Measurements from ENCODE around the gene TBX5.
"Not testable (repeated sequence)": the region's sequence is repeated elsewhere in the genome, so short reads cannot be mapped to it uniquely, and the experiment has no call there.

The TBX5 gene

DNA sequence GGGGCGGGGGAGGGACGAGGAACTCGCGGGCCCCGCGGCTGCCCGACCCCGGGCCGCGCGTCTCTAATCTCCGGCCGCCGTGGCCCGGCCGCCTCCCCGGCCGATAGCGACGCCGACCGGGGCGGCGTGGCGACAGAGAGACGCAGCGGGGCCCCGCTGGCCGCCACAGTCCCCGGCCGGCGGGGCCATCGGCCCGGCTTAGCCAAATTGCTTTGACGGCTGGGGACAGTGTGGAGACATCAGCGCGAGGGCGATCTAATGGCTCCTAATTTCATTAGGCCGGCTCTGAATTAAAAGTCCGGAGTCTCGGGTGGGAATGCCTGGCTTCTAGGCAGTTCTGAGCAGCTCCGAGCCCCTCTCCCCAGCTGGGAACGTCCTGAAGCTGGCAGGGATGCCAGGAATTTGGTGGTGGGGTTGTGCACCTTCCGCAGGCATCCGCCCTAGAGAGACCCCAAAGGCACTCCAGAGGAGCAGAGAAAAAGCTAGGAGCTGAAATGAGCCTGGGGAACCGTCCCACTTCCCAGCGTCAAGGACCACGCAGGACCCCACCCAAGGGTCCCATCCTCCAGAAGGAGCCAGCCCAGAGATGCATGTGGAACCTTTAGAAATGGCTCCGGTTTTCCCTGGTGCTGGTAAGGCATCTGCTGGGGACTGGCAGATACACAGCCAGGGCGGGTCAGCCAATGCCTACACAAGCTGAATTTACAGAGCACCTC lies 9.6 kb downstream of the TBX5 start:
- Histone ChIP-seq H3K4me3 (no peak overlapping the region), H3K27ac (peak overlapping the region in 4 of 21 experiments; percentile 33 to 77 (median 46))

DNA sequence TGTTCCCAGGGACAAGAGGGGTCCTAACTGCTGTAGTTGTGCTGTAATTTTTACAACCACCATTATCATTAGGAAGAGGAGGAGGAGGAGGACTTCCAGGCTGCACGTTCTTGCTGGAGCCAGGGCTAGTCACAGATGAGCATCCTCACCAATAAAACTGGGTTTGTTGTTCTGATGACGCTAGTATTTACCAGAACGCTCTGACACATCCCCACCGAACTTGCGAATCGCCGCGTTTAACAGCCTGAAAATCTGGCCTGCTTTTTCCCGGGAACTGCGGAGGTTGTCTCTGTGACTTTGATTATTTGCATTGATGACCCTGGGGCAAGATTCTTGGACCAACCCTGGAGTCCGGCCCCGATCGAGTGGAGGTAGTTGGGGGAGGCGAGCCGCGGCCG lies 10.2 kb downstream of the TBX5 start:
- H3K27ac ChIP-seq = peak overlapping the region in 4 of 21 experiments; percentile 33 to 77 (median 46)
- no peak overlapping the region for H3K4me3 ChIP-seq

DNA sequence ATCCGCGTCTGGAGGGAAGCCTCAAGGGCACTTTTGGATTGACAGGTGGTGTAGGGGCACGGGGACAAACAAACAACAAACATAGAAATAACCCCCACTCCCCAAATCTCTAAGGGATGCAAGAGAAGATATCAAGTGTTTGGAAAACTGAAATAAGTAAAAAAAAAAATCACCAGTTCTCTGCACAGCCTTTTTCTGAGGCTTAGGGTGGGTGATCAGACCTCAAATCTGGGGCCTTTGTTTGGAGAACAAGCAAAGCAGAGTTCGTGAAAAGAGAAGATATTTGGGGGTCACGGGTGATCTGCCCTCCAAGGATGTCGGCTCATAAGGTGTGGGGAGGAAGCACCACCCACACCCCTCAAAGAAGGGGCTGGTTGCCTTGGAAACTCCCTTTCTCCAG lies 10.7 kb downstream of the TBX5 start:
- H3K27ac ChIP-seq = peak overlapping the region in 1 of 21 experiments; percentile 36
- no peak overlapping the region for H3K4me3 ChIP-seq

DNA sequence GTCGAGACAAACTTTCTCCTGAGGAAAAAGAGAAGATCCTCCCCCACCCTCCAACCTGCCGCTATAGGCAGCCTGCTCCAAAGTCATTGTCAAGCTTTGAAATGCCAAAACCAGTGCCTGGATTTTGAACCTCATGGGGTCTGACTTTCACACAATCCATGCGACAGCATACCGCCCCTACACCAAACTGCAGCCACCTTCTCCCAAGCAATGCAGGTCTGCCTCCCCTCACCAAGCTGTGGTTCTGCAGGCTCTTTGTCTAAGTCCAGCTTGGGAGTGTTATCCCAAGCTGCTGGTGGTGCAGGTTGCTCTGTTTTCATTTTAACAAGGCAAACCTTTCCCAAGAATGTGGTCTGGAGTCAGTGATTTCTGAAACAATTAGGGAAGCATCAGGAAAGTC lies 12.4 kb downstream of the TBX5 start:
- Histone ChIP-seq H3K4me3 (no peak overlapping the region), H3K27ac (no peak overlapping the region)

DNA sequence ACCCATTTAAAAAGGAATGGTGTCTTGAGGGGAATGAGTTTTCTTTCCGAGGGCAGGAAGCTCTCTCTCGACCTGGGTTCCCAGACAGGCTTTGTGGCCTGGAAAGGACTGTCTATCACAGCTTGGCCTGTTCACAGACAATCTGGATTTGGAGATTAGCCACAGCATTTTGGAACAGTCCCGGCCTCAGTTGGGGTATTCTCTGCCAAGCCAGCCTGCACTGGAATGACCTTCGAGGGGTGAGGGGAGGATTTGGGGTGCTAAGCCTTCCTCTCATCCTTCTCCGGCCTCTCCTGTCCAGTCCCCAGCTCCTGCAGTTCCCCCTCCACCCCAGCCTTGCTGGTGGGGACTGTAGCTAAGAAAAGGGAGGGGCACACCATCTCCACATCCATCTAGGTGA lies 13.0 kb downstream of the TBX5 start:
- Histone ChIP-seq H3K4me3 (no peak overlapping the region), H3K27ac (no peak overlapping the region)

DNA sequence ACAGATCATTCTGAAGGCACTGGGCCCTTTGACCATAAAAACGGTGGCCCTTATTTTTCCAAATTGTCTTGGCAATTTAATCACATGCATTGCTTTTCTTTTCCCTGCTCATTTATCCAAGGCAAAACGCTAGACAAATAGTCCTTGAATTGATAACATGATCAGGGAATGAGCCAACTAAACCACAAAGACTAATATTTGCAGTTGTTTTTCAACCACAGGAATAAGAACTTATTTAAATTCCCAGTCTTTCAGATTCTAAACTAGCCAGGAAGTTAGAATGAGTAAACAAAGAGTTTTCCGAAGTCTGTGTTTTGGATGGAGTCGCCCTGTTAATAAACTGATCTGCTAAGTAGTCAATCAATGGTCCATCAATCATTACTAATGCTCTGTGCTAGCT lies 14.9 kb downstream of the TBX5 start:
- Histone ChIP-seq H3K4me3 (no peak overlapping the region), H3K27ac (no peak overlapping the region)

DNA sequence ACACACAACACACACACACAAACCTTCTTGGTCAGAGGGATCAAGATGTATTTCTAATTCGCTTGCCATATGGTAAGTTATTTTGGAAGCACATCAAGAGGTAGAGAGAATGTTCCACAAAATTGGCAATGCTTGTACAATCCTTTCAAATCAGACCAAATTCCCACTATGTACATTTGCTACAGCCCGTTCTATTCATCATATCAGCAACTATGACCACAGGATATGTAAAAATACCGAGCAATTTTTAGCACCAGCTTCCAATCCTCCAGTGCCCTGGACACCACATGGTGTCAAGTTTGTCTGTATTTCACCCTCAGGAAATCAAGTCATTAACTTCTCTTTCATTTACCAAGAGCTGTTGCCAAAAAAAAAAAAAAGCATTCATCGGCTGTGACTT lies 21.2 kb downstream of the TBX5 start:
- Histone ChIP-seq H3K4me3 (no peak overlapping the region), H3K27ac (no peak overlapping the region)

DNA sequence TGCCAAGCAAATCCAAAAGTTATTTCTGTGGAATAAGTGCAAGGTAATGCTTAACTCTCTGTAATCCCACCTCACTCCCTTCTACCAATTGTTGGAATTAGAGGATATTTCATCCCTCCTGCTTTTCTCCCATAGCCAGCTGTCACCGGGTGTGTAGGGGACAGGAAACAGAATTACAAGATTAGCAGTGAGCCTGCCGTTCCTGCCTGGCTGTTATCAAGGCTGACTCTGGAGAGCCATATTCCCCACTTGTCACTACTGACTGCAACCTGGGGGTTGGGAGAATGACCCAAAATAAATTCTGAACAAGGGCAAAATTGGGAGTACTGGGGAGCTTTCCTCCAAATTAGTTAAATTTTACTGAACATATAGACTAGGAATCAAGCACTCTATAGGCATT lies 24.8 kb downstream of the TBX5 start:
- H3K27ac ChIP-seq = no peak overlapping the region
- no peak overlapping the region for H3K4me3 ChIP-seq

DNA sequence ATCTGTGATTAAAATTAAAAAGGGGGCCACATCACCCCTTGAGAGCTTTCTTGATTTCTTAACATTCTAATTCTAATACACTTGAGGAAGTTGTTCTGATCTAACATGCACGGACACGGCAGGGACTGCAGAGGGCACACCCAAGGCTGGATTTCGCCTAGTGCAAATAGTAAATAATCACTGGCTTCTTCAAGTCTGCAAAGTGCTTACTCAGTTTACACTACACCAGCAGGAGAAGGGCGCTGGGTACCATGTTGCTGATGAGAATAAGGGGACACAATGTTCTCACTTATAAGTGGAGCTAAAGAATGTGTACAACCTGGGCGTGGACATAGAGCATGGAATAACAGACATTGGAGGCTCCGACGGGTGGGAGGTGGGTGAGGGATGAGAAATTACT lies 34.2 kb downstream of the TBX5 start:
- no peak overlapping the region for H3K27ac ChIP-seq

DNA sequence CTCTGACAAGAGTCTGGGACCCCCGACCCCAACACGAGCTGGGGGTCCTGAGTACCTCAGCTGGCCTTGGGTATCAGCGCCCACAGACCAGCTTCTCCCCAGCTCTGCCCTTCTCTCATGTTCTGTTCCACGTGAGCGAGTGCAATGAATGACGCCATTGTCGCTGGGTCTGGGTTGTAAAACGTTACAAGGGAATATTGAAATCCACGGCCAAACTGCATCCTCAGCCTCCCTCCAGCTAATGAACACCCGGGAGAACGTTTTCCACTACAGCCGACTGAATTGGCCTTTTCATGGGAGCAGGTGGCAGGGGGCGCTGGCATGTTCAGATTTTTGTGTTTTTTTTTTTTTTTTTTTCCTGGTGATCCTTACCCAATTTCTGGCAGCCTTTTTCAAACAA lies 34.7 kb downstream of the TBX5 start:
- no peak overlapping the region for H3K27ac ChIP-seq

More for the DNA sequence above, 34.2 kb downstream of the TBX5 start:
- no peak overlapping the region for H3K4me3 ChIP-seq

DNA sequence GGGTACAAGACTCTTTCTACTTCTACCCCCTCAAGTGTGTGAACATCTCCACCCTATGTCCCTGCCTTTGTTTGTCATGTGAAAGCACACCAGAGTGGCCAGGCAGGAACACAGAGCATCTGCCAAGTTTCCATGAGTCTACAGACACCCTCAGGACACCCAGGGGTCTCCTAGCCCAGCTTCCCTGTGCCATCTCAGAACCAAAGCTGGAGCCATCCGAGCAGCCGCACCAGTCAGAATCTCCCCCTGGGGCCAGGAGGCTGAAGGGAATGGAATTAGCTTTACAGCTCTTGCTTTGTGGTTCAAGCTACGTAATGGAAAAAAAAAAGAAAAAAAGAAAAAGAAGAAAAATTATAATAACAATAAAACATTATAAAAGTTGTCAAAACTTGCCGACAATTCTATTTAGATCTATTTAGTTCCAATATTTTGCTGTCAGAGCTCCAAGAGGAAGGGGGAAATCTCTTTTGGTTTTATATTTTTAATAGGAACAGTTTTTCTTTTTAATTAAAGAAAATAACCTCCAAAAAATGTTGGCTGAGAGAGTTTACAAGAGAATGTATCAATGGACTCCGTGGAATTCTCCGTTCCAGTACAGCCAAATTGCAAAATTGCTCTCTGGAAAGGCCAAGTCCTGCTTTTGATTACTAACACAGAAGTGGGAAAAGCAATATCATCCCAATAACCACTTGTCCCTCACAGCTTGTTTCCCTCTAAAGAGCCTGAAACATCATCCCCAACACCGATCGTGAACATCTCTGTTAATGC lies 37.1 kb downstream of the TBX5 start:
- peak overlapping the region in 5 of 21 experiments; percentile 10 to 68 (median 33) for H3K27ac ChIP-seq
- H3K4me3 ChIP-seq = no peak overlapping the region

More for the DNA sequence above, 34.7 kb downstream of the TBX5 start:
- H3K4me3 ChIP-seq = no peak overlapping the region

DNA sequence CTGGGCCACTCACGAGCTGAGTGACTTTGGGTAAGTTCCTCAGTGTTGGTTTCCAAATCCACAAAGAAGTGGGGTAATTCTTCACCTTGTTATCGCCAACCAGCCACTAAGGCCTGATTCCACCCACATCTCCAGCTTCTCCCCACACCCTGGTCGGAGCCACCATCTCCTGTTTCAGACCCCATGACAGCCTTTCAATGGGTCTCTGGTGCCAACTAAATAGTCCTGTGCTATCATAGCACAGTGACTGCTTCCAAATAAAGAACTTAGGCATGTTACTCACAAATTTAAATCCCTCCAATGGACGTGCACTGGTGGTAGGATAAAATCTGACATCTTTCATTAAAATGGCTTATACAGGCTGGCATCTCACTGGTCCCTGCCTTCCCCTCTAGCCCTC lies 44.0 kb downstream of the TBX5 start:
- H3K4me3 ChIP-seq = no peak overlapping the region
- H3K27ac ChIP-seq = no peak overlapping the region

DNA sequence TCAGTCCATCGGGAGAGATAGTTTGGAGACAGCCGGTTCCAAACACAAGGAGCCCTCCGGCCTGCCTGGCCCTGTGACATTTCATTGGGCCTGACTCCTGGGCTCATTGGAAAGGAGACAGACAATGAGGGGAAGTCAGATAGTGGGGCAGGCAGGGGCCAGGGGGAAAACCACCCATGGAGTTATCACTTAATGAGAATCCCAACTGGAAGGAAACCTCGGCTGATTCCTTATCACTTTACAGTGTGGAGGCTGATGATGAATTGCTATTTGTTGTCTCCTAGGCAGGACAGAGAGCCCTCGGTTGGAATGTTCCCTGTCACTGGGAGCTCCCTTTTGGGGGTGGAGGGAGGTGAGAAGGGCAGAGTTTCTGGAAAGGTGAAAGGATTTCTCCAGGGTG lies 44.4 kb downstream of the TBX5 start:
- Histone ChIP-seq H3K27ac (no peak overlapping the region), H3K4me3 (no peak overlapping the region)

DNA sequence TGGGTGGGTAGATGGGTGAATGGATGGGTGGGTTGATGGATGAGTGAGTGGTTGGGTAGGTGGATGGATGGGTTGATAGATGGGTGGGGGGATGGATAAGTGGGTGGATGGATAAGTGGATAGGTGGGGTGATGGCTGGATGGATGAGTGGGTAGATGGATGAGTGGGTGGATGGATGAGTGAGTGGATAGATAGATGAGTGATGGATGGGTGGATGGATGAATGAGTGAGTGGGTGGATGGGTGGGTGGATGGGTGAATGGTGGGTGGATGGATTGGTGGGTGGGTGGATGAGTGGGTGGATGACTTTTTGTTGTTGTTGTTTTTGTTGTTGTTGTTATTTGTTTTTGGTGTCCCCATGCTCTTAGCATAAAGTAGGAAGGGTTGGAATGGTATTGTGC lies 45.5 kb downstream of the TBX5 start:
- Histone ChIP-seq H3K27ac (no peak overlapping the region), H3K4me3 (no peak overlapping the region)

DNA sequence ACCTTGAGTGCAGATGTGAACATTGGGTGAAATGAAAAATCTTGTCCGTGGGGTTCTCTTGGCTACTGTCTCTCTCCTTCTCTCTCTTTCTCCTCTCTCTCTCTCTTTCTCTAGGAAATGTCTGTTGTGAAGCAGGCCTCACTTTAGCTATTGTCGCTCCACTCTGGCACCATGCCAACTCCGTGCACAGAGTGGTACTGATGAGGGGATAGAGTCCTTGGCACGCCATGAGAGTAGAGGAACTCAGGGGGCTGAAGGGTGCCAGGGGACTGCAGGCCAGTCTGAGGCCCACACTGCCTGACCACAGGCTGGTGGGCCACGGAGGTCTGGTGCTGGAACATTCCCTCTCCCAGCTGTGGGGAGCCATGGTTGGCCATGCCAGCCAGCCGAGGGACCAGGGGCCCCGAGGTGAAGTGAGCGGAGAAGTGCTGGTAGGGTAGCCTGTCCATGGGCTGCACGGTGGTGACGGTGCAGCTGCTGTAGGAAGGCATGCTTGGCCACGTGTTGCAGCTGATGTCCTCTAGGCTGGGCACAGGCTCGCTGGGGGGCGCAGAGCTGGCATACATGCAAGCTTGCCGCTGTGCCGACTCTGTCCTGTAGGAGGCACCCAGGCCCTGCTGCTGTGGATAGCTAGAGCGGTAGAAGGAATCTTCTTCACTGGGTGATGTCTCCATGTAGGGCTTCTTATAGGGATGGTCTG lies 50.4 kb downstream of the TBX5 start:
- Histone ChIP-seq H3K27ac (no peak overlapping the region), H3K4me3 (no peak overlapping the region)

DNA sequence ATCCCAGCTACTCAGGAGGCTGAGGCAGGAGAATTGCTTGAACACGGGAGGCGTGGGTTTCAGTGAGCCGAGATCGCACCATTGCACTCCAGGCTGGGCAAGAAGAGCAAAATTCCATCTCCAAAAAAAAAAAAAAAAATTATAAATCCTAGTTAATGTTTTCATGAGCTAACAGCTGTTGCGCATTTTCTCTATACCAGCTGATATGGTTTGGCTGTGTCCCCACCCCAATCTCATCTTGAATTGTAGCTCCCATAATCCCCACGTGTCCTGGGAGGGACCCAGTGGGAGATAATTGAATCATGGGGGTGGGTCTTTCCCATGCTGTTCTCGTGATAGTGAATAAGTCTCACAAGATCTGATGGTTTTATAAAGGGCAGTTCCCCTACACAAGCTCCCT lies 56.7 kb downstream of the TBX5 start:
- not testable (repeated sequence) for H3K27ac ChIP-seq, H3K4me3 ChIP-seq

DNA sequence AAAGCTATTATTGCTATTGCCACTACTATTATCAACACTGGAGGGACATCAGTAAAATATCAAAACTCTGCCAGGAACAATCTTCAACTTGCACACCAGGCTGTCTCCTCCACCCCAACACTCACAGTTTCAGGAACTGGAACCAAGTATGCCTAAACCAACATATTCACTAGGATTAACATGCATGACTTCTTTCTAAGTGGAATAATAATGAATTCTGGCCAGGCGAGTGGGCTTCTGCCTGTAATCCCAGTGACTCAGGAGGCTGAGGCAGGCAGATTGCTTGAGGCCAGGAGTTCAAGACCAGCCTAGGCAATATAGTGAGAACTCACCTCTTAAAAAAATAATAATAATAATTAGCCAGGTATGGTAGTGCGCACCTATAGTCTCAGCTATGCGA lies 58.1 kb downstream of the TBX5 start:
- Histone ChIP-seq H3K4me3 (no peak overlapping the region), H3K27ac (no peak overlapping the region)

DNA sequence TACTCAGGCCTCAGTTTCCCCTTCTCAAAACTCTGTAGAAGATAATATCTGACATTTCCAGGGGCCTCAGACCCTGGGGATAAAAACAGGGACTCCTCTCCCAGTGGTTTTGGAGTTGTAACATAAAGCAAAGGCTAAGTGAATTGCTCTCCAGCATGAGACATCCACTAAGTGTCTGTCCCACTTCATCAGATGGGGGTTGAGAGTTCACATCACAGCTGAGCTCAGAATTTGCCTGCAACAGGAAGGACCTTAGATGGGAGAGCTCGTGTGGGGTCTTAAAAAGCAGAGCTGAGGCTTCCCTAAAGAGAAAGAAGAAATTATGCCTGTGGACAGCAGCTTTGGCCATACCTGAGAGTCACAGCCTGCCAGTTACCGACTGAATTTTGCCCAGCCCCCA lies 61.1 kb downstream of the TBX5 start:
- Histone ChIP-seq H3K27ac (no peak overlapping the region), H3K4me3 (no peak overlapping the region)

DNA sequence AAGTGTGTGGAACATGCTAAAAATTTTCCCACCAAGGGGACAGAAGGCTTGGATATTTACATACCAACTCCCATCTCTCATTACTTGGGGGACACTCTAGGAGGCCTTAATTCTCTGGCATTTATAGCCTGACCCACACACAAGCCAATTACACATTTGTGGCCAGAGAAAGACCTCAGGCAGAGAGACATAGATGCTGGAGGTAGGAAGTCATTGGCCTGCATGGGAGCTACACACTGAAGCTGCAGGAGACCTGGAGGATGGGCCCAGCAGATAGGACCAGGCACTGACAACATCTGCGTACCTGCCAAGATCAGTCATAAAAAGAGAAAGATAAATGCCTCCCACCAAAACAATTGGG lies 61.7 kb downstream of the TBX5 start:
- Histone ChIP-seq H3K27ac (no peak overlapping the region), H3K4me3 (no peak overlapping the region)

DNA sequence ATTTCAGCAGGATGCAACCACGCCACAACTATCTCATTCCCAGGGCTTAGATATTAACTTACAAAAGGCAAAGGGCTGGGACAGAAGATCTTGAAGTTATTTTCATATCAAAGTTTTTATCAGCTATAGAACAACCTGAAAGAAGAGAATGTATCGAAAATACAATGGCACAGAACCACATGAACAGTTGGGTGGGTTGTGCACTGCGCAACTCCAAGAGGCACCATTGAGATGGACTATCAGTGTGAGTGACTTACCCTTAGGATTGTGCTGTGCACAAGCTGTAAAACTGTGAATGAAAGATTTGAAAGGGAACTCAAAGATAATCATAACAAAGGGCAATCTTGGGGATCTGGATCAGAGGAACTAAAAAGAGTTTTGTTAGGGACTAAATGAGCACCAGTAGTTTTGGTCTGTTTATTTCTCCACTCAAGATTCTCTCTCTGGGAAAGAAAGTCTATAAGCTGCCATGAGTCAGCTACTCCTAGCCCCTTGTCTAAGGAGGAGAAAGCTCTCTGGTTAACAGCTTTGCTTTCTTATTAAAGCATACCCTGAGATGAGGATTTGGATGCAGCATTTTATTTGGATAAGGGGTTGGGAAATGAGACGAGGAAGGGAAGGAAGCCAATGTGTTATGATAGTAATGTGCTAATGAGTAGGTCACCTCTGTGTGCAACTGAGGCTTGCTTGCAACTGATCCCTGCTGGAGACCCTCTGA lies 62.2 kb downstream of the TBX5 start:
- Histone ChIP-seq H3K4me3 (no peak overlapping the region), H3K27ac (no peak overlapping the region)

Measured in skin epidermis (tissue), 12 donors.